ENCODE results near the gene EGLN2.
A peak's percentile ranks its signal among the peaks of the same experiment; 100 is the strongest.
"Not testable (repeated sequence)": the region's sequence is repeated elsewhere in the genome, so short reads cannot be mapped to it uniquely, and the experiment has no call there.

Gene EGLN2

GRCh38 chr19:40815223-40815622, 16.2 kb downstream of the EGLN2 start:
- DNase-seq (ENCODE audit: extremely low read depth in 1 of 2, low read depth in 1 of 2) = no peak

- DNase-seq (ENCODE audit: extremely low read depth in 1 of 2, low read depth in 1 of 2) = peak in 1 of 2 donors; percentile 55
Observed at GRCh38 chr19:40818480-40819399, 19.7 kb downstream of the EGLN2 start.

- DNase-seq (ENCODE audit: extremely low read depth in 1 of 2, low read depth in 1 of 2) = peak in 1 of 2 donors; percentile 52
Observed at GRCh38 chr19:40819479-40820234, 20.7 kb downstream of the EGLN2 start.

- DNase-seq (ENCODE audit: extremely low read depth in 1 of 2, low read depth in 1 of 2) = no peak
Observed at GRCh38 chr19:40822161-40822560, 23.2 kb downstream of the EGLN2 start.

- DNase-seq (ENCODE audit: extremely low read depth in 1 of 2, low read depth in 1 of 2) = not testable (repeated sequence)
Observed at GRCh38 chr19:40822704-40823553, 23.9 kb downstream of the EGLN2 start.

GRCh38 chr19:40824916-40825315, 25.9 kb downstream of the EGLN2 start:
- not testable (repeated sequence) for DNase-seq (ENCODE audit: extremely low read depth in 1 of 2, low read depth in 1 of 2)

GRCh38 chr19:40825460-40826095, 26.6 kb downstream of the EGLN2 start:
- DNase-seq (ENCODE audit: extremely low read depth in 1 of 2, low read depth in 1 of 2) = not testable (repeated sequence)

GRCh38 chr19:40826312-40826698, 27.3 kb downstream of the EGLN2 start:
- DNase-seq (ENCODE audit: extremely low read depth in 1 of 2, low read depth in 1 of 2) = not testable (repeated sequence)

GRCh38 chr19:40826699-40827385, 27.9 kb downstream of the EGLN2 start:
- not testable (repeated sequence) for DNase-seq (ENCODE audit: extremely low read depth in 1 of 2, low read depth in 1 of 2)

GRCh38 chr19:40827386-40828247, 28.6 kb downstream of the EGLN2 start:
- no peak for DNase-seq (ENCODE audit: extremely low read depth in 1 of 2, low read depth in 1 of 2)

GRCh38 chr19:40829205-40829604, 30.2 kb downstream of the EGLN2 start:
- no peak for DNase-seq (ENCODE audit: extremely low read depth in 1 of 2, low read depth in 1 of 2)

GRCh38 chr19:40830741-40831140, 31.8 kb downstream of the EGLN2 start:
- not testable (repeated sequence) for DNase-seq (ENCODE audit: extremely low read depth in 1 of 2, low read depth in 1 of 2)

- DNase-seq (ENCODE audit: extremely low read depth in 1 of 2, low read depth in 1 of 2) = no peak
Observed at GRCh38 chr19:40831502-40832430, 32.8 kb downstream of the EGLN2 start.

GRCh38 chr19:40832431-40832790, 33.4 kb downstream of the EGLN2 start:
- not testable (repeated sequence) for DNase-seq (ENCODE audit: extremely low read depth in 1 of 2, low read depth in 1 of 2)

GRCh38 chr19:40833728-40834533, 34.9 kb downstream of the EGLN2 start:
- DNase-seq (ENCODE audit: extremely low read depth in 1 of 2, low read depth in 1 of 2) = not testable (repeated sequence)

- no peak for DNase-seq (ENCODE audit: extremely low read depth in 1 of 2, low read depth in 1 of 2)
Observed at GRCh38 chr19:40836754-40837429, 37.9 kb downstream of the EGLN2 start.
